Measurements from ENCODE around the gene TACR2.

DNA sequence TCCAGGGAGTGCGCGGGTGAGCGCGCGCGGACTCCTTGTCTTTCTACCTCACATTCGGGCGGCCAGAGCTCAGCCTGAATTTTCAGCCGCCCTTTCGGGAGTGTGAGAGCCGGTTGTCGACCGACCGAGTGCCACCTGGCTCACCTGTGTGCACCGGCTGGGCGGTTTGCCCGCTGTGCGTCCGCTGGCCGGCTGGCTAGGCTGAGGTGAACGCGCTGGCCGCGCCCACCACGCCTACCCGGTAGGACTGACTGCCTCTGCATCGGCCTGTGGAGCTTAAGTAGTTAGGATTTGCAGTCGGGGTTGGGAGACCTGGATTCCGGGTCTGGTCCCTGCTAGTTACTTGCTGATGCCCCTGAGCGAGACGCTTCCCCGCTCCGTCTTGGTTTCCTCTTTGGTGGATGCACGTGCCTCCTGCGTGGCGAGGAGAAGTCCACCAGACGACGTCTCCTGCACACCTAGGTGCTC is 35.1 kb upstream of the TACR2 start:
- no peak for TF ChIP-seq ZFX (IDR thresholded peaks at IDR 0.05)
- TF ChIP-seq, protein P1, sequence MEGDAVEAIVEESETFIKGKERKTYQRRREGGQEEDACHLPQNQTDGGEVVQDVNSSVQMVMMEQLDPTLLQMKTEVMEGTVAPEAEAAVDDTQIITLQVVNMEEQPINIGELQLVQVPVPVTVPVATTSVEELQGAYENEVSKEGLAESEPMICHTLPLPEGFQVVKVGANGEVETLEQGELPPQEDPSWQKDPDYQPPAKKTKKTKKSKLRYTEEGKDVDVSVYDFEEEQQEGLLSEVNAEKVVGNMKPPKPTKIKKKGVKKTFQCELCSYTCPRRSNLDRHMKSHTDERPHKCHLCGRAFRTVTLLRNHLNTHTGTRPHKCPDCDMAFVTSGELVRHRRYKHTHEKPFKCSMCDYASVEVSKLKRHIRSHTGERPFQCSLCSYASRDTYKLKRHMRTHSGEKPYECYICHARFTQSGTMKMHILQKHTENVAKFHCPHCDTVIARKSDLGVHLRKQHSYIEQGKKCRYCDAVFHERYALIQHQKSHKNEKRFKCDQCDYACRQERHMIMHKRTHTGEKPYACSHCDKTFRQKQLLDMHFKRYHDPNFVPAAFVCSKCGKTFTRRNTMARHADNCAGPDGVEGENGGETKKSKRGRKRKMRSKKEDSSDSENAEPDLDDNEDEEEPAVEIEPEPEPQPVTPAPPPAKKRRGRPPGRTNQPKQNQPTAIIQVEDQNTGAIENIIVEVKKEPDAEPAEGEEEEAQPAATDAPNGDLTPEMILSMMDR (conservative IDR thresholded peaks at IDR 0.05) = no peak

Measured in C4-2B (cell line).